GM12874 (cell line): ENCODE results near the gene CCND1.

Experiments used
- TF ChIP-seq, protein P1 (sequence below): IDR thresholded peaks from 2 replicates; pipeline ENCODE4 v1.5.1; 2011; ENCODE audit warnings: low read depth, mild to moderate bottlenecking, control low read depth, low read length, moderate library complexity; ENCODE audit not compliant: insufficient read depth

The CCND1 gene

DNA sequence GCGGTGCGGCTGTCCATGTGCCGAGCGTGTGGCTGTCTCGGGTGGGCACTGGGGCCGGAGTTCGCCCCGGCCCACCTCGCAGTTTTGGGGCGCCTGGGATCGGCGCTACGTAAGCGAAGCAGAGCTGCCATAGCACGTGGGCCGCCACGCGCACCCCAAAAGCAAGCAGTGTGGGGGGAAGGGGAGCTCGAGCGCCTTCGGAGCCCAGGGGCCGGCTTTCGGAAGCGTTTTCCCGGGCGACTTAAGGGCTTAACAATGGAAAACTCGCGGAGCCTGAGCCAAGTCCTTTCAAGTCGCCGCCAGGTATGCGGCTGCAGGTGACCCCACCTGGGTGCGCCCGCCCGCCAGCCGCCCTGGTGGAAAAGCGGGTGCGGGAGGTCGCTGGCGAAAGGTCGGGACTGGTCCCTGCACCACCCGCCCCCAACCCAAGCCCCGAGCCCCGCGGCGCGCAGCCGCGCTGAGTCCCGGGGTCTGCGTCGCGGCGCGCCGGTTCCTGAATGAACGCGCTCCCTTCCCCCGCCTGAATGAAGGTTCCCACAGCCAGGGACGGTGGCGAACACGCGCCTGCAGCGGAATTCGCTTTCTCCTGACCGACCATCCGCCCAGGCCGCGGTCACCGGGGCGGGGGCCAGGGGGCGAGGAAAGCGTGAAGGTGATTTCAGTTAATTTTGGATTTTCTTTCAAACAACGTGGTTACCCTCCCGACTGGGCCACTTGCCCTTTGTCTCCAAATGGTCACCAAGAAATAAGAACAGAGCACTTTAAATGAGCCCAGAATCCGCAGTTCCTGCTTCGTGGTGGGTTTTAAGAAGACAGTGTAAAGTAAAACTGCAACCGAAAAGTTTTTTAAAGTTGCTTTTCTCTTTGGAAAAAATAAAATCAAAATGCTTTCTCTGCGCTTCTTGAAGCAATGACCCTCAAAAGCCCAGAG lies 2.8 kb upstream of the CCND1 start:
- TF ChIP-seq, protein P1, sequence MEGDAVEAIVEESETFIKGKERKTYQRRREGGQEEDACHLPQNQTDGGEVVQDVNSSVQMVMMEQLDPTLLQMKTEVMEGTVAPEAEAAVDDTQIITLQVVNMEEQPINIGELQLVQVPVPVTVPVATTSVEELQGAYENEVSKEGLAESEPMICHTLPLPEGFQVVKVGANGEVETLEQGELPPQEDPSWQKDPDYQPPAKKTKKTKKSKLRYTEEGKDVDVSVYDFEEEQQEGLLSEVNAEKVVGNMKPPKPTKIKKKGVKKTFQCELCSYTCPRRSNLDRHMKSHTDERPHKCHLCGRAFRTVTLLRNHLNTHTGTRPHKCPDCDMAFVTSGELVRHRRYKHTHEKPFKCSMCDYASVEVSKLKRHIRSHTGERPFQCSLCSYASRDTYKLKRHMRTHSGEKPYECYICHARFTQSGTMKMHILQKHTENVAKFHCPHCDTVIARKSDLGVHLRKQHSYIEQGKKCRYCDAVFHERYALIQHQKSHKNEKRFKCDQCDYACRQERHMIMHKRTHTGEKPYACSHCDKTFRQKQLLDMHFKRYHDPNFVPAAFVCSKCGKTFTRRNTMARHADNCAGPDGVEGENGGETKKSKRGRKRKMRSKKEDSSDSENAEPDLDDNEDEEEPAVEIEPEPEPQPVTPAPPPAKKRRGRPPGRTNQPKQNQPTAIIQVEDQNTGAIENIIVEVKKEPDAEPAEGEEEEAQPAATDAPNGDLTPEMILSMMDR, result no peak

GRCh38 chr11:69638941-69639681 lies 1.8 kb upstream of the CCND1 start:
- TF ChIP-seq, protein P1, result no peak

GRCh38 chr11:69639831-69640230 lies 1.1 kb upstream of the CCND1 start:
- TF ChIP-seq, protein P1, result no peak

DNA sequence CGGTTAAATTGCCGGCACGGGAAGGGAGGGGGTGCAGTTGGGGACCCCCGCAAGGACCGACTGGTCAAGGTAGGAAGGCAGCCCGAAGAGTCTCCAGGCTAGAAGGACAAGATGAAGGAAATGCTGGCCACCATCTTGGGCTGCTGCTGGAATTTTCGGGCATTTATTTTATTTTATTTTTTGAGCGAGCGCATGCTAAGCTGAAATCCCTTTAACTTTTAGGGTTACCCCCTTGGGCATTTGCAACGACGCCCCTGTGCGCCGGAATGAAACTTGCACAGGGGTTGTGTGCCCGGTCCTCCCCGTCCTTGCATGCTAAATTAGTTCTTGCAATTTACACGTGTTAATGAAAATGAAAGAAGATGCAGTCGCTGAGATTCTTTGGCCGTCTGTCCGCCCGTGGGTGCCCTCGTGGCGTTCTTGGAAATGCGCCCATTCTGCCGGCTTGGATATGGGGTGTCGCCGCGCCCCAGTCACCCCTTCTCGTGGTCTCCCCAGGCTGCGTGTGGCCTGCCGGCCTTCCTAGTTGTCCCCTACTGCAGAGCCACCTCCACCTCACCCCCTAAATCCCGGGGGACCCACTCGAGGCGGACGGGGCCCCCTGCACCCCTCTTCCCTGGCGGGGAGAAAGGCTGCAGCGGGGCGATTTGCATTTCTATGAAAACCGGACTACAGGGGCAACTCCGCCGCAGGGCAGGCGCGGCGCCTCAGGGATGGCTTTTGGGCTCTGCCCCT lies 529 bp upstream of the CCND1 start:
- TF ChIP-seq, protein P1, result no peak

GRCh38 chr11:69641681-69642548 lies 959 bp downstream of the CCND1 start:
- TF ChIP-seq, protein P1, result no peak

DNA sequence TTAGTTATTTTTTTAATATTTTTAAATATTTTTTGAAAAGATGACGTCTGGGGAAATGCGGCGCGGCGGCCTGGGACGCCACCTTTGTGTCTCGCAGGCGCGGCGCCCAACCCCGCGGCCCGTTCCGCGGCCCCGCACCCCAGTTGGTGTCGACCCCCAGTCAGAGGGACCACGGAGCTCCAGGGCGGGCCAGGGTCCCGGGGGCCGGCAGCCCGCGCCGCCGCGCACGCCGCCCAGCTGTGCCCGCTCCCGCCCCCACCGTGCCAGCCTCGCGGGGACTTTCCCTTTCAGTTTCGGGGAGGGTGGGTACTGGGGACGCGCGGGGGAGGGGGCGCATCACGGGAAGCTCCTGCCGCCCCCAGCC lies 1.6 kb downstream of the CCND1 start:
- TF ChIP-seq, protein P1, result no peak
